NCI-H526 treated with DMSO at 0.1 percent for 48 hours (cell line): ENCODE results near the gene NQO2.

ENCODE experiments used
- DNase-seq: peaks from one replicate; lab custom pipeline; 2025; lab: John Stamatoyannopoulos, UW

The NQO2 gene

GRCh38 chr6:2999618-3000557 lies at the start of gene NQO2:
Gene NQO2 (plus strand): TSS chr6:2999894. CDS start chr6:3006553, 6,659 bp downstream.
- DNase-seq: peak; percentile 77

- no peak for DNase-seq
Observed at GRCh38 chr6:2950713-2951112, 49.0 kb upstream of the NQO2 start.

- no peak for DNase-seq
Observed at GRCh38 chr6:2951728-2952127, 48.0 kb upstream of the NQO2 start.

- DNase-seq: peak; percentile 93
Observed at GRCh38 chr6:2952557-2953095, 47.1 kb upstream of the NQO2 start.

- no peak for DNase-seq
Observed at GRCh38 chr6:2953098-2953497, 46.6 kb upstream of the NQO2 start.

GRCh38 chr6:2956930-2957685 lies 42.6 kb upstream of the NQO2 start:
- no peak for DNase-seq

- no peak for DNase-seq
Observed at GRCh38 chr6:2957696-2958330, 41.9 kb upstream of the NQO2 start.

GRCh38 chr6:2958331-2958711 lies 41.4 kb upstream of the NQO2 start:
- DNase-seq: no peak

- no peak for DNase-seq
Observed at GRCh38 chr6:2958776-2959175, 40.9 kb upstream of the NQO2 start.

GRCh38 chr6:2959909-2960719 lies 39.6 kb upstream of the NQO2 start:
- DNase-seq: no peak

GRCh38 chr6:2960935-2961334 lies 38.8 kb upstream of the NQO2 start:
- DNase-seq: no peak

GRCh38 chr6:2961506-2961905 lies 38.2 kb upstream of the NQO2 start:
- DNase-seq: no peak

GRCh38 chr6:2962004-2962403 lies 37.7 kb upstream of the NQO2 start:
- no peak for DNase-seq

- DNase-seq: no peak
Observed at GRCh38 chr6:2962636-2963035, 37.1 kb upstream of the NQO2 start.

GRCh38 chr6:2963756-2964155 lies 35.9 kb upstream of the NQO2 start:
- DNase-seq: no peak

- DNase-seq: no peak
Observed at GRCh38 chr6:2964793-2965505, 34.7 kb upstream of the NQO2 start.

- DNase-seq: no peak
Observed at GRCh38 chr6:2966347-2966746, 33.3 kb upstream of the NQO2 start.

- no peak for DNase-seq
Observed at GRCh38 chr6:2967936-2968335, 31.8 kb upstream of the NQO2 start.

GRCh38 chr6:2968600-2969135 lies 31.0 kb upstream of the NQO2 start:
- no peak for DNase-seq

GRCh38 chr6:2969549-2969948 lies 30.1 kb upstream of the NQO2 start:
- no peak for DNase-seq
